ENCODE results near the gene FBXW5.

DNA sequence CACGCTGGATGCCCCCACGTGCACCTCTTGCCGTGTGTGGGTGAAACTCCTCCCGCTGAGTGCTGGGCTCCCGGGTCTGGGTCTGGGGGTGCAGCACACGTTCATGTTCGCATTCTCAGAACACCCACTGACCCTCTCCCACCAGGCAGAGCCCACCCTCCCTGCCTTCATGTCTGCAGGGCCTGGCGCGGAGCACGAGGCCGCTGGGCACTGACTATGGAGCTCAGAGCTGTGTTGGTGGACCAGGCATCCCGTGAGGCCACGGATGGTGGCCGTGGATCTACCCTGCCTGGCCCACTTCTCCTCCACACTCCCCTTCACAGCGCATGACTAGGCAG, 16.4 kb upstream of the FBXW5 start:
- TF ChIP-seq, protein P1, sequence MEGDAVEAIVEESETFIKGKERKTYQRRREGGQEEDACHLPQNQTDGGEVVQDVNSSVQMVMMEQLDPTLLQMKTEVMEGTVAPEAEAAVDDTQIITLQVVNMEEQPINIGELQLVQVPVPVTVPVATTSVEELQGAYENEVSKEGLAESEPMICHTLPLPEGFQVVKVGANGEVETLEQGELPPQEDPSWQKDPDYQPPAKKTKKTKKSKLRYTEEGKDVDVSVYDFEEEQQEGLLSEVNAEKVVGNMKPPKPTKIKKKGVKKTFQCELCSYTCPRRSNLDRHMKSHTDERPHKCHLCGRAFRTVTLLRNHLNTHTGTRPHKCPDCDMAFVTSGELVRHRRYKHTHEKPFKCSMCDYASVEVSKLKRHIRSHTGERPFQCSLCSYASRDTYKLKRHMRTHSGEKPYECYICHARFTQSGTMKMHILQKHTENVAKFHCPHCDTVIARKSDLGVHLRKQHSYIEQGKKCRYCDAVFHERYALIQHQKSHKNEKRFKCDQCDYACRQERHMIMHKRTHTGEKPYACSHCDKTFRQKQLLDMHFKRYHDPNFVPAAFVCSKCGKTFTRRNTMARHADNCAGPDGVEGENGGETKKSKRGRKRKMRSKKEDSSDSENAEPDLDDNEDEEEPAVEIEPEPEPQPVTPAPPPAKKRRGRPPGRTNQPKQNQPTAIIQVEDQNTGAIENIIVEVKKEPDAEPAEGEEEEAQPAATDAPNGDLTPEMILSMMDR (conservative IDR thresholded peaks at IDR 0.05; ENCODE audit: low read length) = no peak
- no peak for TF ChIP-seq EZH2phosphoT487 (IDR thresholded peaks at IDR 0.05; ENCODE audit: borderline replicate concordance, low read depth, low read length)
